Measurements from ENCODE around the gene CCDC27.

DNA sequence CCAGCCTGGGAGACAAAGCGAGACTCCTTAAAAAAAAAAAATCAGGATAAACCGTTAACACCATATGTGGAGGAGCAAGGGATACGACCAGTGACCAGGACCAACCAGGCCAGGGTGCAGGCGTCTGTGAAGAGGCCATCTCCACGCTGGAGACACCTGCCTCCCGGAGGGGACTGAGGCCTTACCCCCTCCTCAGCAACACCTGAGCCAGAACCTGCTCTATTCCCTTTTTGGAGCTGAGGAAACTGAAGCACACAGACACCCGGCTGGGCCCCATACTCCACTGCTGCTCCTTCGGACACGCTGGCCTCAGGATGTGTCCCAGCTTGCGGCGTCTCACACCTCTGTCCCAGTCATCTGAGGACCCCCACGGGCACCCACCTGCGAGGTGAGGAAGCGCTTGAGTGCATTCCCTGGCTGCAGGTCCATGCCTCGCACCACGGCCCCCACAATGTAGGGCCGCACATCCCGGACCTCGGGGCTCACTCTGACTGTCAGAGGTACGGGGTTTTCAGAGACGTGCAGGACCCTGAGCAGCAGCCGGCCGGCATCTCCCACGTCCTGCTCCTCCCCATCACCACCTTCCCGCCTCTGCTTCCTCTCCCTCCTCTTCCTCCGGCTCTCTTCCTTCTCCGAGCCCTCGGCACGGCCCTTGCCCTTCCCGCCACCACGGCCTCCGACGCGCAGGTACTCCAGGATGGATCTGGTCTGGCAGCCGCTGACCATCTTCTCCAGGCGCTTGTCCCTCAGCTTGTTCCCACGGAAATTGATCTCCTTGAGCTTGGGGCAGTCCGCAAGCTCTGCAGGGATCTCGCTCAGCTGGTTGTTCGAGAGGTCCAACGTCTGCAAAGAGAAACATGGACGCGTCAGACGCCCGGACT, 34.5 kb downstream of the CCDC27 start:
- TF ChIP-seq, protein P1, sequence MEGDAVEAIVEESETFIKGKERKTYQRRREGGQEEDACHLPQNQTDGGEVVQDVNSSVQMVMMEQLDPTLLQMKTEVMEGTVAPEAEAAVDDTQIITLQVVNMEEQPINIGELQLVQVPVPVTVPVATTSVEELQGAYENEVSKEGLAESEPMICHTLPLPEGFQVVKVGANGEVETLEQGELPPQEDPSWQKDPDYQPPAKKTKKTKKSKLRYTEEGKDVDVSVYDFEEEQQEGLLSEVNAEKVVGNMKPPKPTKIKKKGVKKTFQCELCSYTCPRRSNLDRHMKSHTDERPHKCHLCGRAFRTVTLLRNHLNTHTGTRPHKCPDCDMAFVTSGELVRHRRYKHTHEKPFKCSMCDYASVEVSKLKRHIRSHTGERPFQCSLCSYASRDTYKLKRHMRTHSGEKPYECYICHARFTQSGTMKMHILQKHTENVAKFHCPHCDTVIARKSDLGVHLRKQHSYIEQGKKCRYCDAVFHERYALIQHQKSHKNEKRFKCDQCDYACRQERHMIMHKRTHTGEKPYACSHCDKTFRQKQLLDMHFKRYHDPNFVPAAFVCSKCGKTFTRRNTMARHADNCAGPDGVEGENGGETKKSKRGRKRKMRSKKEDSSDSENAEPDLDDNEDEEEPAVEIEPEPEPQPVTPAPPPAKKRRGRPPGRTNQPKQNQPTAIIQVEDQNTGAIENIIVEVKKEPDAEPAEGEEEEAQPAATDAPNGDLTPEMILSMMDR (IDR thresholded peaks at IDR 0.05; ENCODE audit: low read depth, low read length, missing input control), result no peak
- TF ChIP-seq, protein P2, sequence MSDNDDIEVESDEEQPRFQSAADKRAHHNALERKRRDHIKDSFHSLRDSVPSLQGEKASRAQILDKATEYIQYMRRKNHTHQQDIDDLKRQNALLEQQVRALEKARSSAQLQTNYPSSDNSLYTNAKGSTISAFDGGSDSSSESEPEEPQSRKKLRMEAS (IDR thresholded peaks at IDR 0.05), result no peak
- TF ChIP-seq GABPA (IDR thresholded peaks at IDR 0.05 in 1 of 2, conservative IDR thresholded peaks at IDR 0.05 in 1 of 2) (no peak), YY1 (IDR thresholded peaks at IDR 0.05) (no peak), JUND (IDR thresholded peaks at IDR 0.05) (no peak), TAF1 (conservative IDR thresholded peaks at IDR 0.05) (no peak)
- TF ChIP-seq, protein P3, sequence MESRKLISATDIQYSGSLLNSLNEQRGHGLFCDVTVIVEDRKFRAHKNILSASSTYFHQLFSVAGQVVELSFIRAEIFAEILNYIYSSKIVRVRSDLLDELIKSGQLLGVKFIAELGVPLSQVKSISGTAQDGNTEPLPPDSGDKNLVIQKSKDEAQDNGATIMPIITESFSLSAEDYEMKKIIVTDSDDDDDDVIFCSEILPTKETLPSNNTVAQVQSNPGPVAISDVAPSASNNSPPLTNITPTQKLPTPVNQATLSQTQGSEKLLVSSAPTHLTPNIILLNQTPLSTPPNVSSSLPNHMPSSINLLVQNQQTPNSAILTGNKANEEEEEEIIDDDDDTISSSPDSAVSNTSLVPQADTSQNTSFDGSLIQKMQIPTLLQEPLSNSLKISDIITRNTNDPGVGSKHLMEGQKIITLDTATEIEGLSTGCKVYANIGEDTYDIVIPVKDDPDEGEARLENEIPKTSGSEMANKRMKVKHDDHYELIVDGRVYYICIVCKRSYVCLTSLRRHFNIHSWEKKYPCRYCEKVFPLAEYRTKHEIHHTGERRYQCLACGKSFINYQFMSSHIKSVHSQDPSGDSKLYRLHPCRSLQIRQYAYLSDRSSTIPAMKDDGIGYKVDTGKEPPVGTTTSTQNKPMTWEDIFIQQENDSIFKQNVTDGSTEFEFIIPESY (IDR thresholded peaks at IDR 0.05), result no peak

All from liver (tissue), 3 donors.